GM13976 (cell line): Measurements from ENCODE around the gene HIGD1A.

ENCODE experiments used
- DNase-seq: peaks from one replicate; pipeline ENCODE4 v3.0.0; 2012; ENCODE audit warnings: low spot score
- in situ Hi-C: fragments of 300-500 bp; cut with MboI; formaldehyde crosslinking; loops from one replicate; pipeline ENCODE4 v1.12.0; 2022; ENCODE audit warnings: low sequenced_read_pairs, mixed read lengths, inconsistent platforms; ENCODE audit not compliant: unreplicated experiment
- TF ChIP-seq, protein P1 (sequence below): IDR thresholded peaks from 2 replicates; pipeline ENCODE4 v1.5.1; 2012; ENCODE audit warnings: borderline replicate concordance, mild to moderate bottlenecking; ENCODE audit not compliant: insufficient read depth; ENCODE audit errors: extremely low read depth, missing control alignments, control extremely low read depth

HIGD1A gene

GRCh38 chr3:42801048-42801620 is 3.2 kb downstream of the HIGD1A start:
- TF ChIP-seq, protein P1, sequence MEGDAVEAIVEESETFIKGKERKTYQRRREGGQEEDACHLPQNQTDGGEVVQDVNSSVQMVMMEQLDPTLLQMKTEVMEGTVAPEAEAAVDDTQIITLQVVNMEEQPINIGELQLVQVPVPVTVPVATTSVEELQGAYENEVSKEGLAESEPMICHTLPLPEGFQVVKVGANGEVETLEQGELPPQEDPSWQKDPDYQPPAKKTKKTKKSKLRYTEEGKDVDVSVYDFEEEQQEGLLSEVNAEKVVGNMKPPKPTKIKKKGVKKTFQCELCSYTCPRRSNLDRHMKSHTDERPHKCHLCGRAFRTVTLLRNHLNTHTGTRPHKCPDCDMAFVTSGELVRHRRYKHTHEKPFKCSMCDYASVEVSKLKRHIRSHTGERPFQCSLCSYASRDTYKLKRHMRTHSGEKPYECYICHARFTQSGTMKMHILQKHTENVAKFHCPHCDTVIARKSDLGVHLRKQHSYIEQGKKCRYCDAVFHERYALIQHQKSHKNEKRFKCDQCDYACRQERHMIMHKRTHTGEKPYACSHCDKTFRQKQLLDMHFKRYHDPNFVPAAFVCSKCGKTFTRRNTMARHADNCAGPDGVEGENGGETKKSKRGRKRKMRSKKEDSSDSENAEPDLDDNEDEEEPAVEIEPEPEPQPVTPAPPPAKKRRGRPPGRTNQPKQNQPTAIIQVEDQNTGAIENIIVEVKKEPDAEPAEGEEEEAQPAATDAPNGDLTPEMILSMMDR = no peak
- DNase-seq = no peak
- in situ Hi-C loops = no loop called here

DNA sequence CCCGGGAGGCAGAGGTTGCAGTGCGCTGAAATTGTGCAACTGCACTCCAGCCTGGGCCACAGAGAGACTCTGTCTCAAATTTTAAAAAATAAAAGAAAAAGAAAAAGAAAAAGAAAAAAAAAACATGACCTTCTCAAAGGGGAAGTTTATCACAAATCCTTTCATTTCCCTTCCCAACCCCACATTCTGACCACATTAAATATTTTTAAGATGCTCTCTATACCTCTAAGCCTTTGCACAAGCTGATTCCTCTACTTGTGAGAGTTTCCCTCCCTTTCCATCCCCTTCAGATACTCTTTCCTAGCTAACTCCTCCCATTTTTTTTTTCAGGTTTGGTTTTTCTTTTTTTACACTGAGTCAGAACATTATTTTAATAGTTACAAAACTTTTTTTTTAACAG is 4.0 kb downstream of the HIGD1A start:
- no peak for DNase-seq
- in situ Hi-C loops = no loop called here
- TF ChIP-seq, protein P1 = no peak

- in situ Hi-C loops = no loop called here
- TF ChIP-seq, protein P1 = no peak
- no peak for DNase-seq
These were observed 4.9 kb downstream of the HIGD1A start for GRCh38 chr3:42799376-42799775.

DNA sequence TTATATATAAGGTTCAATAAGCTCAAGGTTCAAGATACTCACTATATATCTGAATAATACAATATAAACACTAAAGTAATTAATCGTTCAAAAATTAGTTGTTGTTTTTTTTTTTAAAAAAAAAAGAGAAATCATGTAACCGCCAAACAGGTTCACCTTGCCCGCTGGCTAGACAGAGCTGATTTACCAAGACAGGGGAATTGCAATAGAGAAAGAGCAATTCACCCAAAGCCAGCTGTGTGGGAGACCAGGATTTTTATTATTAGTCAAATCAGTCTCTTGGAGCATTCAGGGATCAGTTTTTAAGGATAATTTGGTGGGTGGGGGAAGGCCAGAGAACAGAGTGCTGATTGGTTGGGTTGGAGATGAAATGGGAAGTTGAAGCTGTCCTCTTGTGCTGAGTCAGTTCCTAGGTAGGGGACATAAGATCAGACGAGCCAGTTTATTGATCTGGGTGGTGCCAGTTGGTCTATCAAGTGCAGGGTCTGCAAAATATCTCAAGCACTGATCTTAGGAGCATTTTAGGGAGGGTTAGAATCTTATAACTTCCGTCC is 7.9 kb downstream of the HIGD1A start:
- in situ Hi-C loops = no loop called here
- TF ChIP-seq, protein P1 = no peak
- no peak for DNase-seq

GRCh38 chr3:42795621-42796181 is 8.6 kb downstream of the HIGD1A start:
- in situ Hi-C loops = no loop called here
- TF ChIP-seq, protein P1 = no peak
- DNase-seq = no peak

GRCh38 chr3:42790714-42791229 is 13.5 kb downstream of the HIGD1A start:
- no peak for DNase-seq
- TF ChIP-seq, protein P1 = no peak
- in situ Hi-C loops = no loop called here
